ENCODE data around the gene KMO.

DNA sequence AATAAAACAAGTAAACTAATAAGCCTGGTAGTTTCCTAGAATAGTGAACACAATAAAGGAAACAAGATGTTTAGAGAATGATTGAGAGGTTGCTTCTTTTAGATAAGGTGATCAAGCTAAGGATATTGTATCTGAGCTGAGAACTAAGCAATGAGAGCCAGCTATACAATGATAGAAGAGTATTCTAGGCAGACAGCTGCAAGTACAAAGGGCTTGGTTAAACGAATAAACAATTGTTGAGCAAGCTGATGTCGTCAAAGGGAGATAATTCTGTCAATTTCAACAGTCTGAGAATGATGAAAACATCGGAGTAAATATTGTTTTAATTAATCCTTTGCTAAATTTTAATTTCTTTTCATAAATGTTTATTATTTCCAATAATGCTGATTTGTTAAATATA is 7.2 kb upstream of the KMO start:
- TF ChIP-seq EZH2 (IDR thresholded peaks at IDR 0.05) (no peak), EZH2phosphoT487 (IDR thresholded peaks at IDR 0.05) (no peak)
- TF ChIP-seq, protein P1, sequence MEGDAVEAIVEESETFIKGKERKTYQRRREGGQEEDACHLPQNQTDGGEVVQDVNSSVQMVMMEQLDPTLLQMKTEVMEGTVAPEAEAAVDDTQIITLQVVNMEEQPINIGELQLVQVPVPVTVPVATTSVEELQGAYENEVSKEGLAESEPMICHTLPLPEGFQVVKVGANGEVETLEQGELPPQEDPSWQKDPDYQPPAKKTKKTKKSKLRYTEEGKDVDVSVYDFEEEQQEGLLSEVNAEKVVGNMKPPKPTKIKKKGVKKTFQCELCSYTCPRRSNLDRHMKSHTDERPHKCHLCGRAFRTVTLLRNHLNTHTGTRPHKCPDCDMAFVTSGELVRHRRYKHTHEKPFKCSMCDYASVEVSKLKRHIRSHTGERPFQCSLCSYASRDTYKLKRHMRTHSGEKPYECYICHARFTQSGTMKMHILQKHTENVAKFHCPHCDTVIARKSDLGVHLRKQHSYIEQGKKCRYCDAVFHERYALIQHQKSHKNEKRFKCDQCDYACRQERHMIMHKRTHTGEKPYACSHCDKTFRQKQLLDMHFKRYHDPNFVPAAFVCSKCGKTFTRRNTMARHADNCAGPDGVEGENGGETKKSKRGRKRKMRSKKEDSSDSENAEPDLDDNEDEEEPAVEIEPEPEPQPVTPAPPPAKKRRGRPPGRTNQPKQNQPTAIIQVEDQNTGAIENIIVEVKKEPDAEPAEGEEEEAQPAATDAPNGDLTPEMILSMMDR (IDR thresholded peaks at IDR 0.05): no peak

Measured in neural progenitor cell (in vitro differentiated cells).